Esophagus squamous epithelium (tissue), 4 donors: ENCODE data around the gene IQGAP2.

Source experiments
- POLR2A ChIP-seq, 4 donors: fragments of 450-650 bp; IDR thresholded peaks; one replicate each; pipeline ENCODE4 v1.6.1; 2017; ENCODE audit warnings: antibody characterized with exemption in 4 of 4, mild to moderate bottlenecking in 4 of 4, moderate library complexity in 3 of 4
- TF ChIP-seq, protein P1 (sequence below), 6 experiments: fragments of 450-650 bp in 4 of 6; fragments of 200-600 bp in 2 of 6; sonication (generic) in 2 of 6; IDR thresholded peaks; one replicate each; pipeline ENCODE4 v1.5.1; 2016 to 2019; ENCODE audit warnings: antibody characterized with exemption in 6 of 6, mild to moderate bottlenecking in 4 of 6, moderate library complexity in 4 of 6

DNA sequence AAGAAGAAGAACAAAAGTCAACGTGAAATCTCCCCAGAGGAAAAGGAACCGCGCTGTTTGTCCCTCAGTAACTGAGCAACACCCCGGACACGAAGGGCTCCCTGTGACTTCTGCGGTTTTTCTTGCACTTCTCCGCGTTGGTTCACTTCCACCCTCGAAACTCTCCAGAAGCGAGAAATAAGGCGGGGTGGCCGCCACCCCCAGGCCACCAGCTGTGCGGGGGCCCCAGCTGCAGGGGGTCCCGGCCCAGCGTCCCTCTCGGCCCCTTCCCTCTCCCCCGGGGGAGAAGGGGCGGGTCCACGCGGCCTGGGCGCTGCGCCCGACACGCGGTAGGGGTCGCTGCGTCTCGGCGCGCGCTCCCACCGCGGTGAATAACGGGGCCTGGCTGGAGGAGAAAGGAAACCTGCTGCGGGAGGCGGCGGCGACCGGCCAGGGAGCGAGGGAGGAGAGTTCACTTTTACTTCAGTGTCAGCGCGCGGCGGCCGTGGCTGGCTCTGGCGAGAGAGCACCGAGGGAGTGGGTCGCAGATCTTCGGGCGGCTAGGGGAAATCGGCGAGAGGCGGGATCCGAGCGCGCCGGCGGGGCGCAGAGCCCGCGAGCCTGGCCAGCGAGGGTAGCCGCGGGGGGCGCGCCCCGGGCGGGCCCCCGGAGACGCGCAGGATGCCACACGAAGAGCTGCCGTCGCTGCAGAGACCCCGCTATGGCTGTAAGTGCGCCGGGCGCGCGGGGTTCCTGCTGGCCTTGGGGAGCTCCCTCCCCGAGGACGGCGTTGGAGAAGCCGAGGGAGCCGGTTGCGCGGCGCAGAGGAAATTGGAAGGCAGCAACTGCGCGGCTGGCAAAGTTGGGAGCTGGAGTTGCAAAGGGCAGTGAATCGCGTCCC lies at the start of gene IQGAP2:
- TF ChIP-seq POLR2A (IDR thresholded peaks at IDR 0.05) = peak in 1 of 4 donors; percentile 43
- TF ChIP-seq, protein P1, sequence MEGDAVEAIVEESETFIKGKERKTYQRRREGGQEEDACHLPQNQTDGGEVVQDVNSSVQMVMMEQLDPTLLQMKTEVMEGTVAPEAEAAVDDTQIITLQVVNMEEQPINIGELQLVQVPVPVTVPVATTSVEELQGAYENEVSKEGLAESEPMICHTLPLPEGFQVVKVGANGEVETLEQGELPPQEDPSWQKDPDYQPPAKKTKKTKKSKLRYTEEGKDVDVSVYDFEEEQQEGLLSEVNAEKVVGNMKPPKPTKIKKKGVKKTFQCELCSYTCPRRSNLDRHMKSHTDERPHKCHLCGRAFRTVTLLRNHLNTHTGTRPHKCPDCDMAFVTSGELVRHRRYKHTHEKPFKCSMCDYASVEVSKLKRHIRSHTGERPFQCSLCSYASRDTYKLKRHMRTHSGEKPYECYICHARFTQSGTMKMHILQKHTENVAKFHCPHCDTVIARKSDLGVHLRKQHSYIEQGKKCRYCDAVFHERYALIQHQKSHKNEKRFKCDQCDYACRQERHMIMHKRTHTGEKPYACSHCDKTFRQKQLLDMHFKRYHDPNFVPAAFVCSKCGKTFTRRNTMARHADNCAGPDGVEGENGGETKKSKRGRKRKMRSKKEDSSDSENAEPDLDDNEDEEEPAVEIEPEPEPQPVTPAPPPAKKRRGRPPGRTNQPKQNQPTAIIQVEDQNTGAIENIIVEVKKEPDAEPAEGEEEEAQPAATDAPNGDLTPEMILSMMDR (IDR thresholded peaks at IDR 0.05) = peak; percentile 45 to 73 (median 64)
